Superior temporal gyrus (tissue), 1 donor: ENCODE data around the gene ZP4.
"Not testable (repeated sequence)": the region's sequence is repeated elsewhere in the genome, so short reads cannot be mapped to it uniquely, and the experiment has no call there.

Experiments used
- DNase-seq: peaks from one replicate; pipeline ENCODE4 v3.0.0-alpha.2; 2016; ENCODE audit errors: extremely low spot score

Gene ZP4

DNA sequence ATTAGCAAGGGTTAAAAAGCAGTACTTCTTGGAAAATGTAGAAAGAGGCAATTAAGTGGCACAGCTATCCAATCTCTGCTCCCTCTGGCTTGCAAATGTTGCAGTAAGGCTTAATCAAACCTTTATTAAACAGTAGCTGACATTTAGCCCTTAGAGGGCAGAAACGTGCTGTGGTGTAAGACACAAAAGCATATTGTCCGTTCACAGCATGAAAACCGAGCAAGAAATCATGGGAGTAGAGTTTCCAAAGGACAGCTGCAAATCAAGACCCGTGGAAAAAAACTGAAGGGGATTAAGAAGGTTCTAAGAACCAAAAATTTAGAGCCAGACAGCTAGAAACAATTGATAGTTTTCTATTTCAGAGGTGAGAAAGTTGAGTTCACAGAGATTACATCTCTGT is 13.1 kb downstream of the ZP4 start:
- peak; percentile 43 for DNase-seq

GRCh38 chr1:237875291-237875690 is 15.4 kb downstream of the ZP4 start:
- DNase-seq: no peak

- DNase-seq: no peak
Observed at GRCh38 chr1:237873487-237874211, 17.1 kb downstream of the ZP4 start.

- DNase-seq: no peak
Observed at GRCh38 chr1:237868817-237869600, 21.7 kb downstream of the ZP4 start.

- DNase-seq: no peak
Observed at GRCh38 chr1:237867380-237867888, 23.3 kb downstream of the ZP4 start.

DNA sequence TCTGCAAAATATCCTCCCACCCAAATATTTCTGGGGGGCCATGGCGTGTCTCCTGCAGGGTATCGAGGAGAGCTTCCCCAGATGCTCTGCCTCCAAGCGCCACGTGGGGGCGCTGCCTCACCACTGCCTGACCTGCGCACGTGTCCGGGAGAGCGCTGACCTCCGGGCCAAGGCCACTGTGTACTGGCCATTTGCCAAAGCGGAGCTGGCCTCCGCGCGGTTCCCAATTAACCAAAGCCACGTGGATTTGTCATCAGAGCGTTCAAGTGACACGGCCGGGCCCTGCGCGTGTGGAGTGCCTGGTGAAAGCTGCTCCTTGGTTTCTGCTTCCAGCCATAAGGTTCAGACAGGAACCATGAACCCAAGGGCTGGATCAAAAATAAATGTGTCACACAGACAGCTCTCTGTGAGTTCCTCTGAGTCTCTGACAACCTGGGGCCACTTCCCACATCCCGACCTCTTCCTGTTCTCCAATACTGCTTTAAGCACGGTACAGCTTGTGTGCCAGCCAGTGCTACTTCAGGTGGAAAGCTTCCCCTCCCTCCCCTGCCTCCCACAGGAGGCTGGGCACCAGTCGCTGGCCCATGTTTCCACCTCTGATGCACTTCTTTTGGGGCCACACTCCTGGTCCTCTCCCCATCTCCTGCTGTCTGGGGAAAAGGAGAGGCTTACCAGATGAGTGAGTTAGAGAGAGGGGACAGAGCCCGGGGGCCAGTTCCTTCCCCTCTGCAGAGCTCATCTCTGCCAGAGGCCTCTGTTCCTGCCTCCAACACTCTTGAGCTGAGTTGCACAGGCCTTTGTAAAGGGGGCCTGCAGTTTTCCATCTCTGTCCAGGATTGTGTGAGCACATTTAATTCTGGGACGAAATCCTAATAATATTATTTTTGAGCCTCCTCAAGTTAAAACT is 26.1 kb downstream of the ZP4 start:
- peak; percentile 81 for DNase-seq

DNA sequence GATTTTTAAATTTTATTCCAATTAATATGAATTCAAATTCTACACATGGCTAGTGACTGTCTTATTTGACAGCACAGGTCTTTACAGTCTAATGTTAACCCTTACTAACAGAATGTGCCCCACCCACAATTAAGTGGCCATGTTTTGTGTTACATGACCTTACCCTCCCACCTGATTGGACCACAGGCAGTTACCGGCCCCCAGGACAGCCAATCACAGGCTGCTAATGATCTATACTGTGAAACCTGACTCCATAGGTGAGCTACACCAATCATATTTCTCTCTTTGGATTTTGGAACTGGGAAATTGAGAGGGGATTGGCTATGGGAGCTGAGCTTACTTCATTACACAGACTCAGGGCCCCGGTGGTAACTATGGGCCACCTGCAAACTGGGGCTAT is 27.5 kb downstream of the ZP4 start:
- DNase-seq: no peak

GRCh38 chr1:237861944-237862343 is 28.8 kb downstream of the ZP4 start:
- DNase-seq: no peak

GRCh38 chr1:237858992-237859391 is 31.7 kb downstream of the ZP4 start:
- DNase-seq: no peak

GRCh38 chr1:237857455-237857854 is 33.3 kb downstream of the ZP4 start:
- DNase-seq: no peak

DNA sequence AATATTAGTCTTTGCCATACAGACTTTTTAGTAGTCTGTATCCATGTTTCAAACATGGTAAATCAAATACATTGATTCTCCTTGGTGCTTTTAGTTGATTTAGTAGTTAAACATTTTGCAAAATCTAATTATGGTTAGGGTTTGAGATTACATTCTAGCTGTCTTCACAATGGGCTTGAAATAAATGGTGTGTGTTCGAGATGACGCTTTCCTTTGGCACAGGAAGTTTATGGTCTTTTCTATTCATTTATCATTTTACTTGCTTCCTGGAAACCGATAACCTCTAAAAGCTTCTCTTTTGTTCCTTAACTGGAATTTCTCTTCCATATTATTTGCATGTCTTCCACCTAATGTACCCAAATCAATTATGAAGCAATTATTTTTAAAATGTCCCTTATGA is 38.4 kb downstream of the ZP4 start:
- no peak for DNase-seq

DNA sequence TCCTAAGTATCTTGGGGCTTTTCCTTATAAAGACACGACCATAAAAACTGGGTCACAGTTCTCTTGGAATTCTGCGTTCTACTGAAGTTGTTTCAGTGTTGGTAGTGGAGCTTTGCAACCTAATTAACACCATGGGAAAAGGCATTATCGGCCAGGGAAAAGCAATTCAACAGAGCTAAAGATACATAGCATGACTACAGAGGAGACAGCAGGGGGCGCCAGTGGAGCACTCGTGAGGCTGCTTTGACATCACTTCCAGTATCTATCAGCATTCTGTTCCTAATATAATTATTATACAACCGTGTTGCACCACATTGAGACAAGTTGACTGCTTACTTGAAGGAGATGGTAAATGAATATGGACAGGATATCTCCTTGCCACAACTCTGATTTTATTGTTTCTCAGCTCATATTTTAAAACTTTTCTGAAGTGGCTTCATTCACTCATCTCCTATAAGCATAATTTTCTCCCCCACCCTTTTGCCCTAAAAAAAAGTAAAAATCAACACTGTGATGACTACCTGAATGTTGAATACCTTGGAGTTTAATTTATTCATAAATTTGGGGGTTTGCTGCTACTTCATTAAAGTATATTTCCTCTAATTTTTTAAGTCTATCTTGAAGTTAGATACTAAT is 39.4 kb downstream of the ZP4 start:
- DNase-seq: peak; percentile 82

- DNase-seq: not testable (repeated sequence)
Observed at GRCh38 chr1:237843516-237843915, 47.2 kb downstream of the ZP4 start.

DNA sequence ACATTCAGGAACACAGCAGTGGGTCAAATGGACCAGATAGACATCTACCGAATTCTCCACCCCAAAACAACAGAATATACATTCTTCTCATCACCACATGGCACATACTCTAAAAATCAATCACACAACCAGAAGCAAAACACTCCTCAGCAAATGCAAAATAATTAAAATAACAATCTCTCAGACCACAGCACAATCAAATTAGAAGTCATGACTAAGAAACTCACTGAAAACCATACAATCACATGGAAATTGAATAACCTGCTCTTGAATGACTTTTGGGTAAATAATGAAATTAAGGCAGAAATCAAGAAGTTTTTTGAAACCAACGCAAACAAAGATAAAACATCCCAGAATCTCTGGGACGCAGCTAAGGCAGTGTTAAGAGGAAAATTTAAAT is 49.2 kb downstream of the ZP4 start:
- no peak for DNase-seq

GRCh38 chr1:237838904-237839534 is 51.7 kb downstream of the ZP4 start:
- DNase-seq: no peak

DNA sequence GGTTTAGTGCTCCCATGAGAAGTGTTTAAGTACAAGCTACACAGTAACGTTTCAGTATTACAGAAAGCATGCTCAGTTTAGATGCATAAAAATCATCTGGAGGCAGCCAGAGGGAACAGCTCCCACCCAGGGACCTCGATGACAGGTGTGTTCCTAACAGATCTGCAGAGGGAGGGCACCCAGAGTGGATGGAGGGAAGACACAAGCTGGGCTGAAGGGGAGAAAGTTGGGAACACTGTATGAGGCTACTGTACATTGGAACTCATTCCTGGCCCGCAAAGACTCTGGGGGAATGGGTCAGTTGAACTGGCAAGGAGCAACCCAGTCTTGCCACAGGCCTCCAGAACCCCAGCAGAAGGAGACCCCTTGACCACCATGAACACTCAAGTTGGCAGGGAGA is 52.4 kb downstream of the ZP4 start:
- DNase-seq: no peak

DNA sequence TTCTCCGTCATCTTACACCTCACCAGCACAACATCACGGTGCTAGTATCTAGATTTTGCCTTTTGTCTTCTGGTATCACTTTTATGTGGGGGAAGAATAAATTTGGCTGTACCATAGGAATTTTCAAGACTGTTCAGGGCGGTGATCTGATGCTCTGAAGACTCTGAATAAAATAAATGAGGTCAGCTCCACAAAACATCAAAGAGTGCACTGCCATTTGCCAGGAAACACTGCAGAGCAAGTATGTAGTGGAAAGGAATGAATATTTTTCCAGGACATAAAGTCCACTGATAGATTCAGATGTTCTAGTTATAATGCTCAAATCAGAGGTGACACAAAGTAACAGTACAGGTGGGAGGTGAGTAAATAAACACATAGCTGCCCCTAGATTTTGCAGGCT is 56.3 kb downstream of the ZP4 start:
- no peak for DNase-seq

GRCh38 chr1:237834048-237834447 is 56.7 kb downstream of the ZP4 start:
- no peak for DNase-seq

GRCh38 chr1:237832858-237833257 is 57.9 kb downstream of the ZP4 start:
- no peak for DNase-seq
